Esophagus muscularis mucosa (tissue), 4 donors: ENCODE measurements around the gene SLC25A25.

Experiments
- CTCF ChIP-seq, 3 experiments: fragments of 200-600 bp in 2 of 3; fragments of 450-650 bp in 1 of 3; sonication (generic) in 2 of 3; IDR thresholded peaks; one replicate each; pipeline ENCODE4 v1.5.1; 2017 to 2019; ENCODE audit warnings: antibody characterized with exemption in 3 of 3, mild to moderate bottlenecking in 2 of 3, moderate library complexity in 1 of 3
- EP300 ChIP-seq: sonication (generic); formaldehyde crosslinking; IDR thresholded peaks from one replicate; pipeline ENCODE4 v1.6.1; 2017; ENCODE audit warnings: antibody characterized with exemption
- POLR2A ChIP-seq: fragments of 450-650 bp; IDR thresholded peaks from one replicate; pipeline ENCODE4 v1.6.1; 2017; ENCODE audit warnings: antibody characterized with exemption, moderate library complexity, mild to moderate bottlenecking, low read depth
- POLR2AphosphoS5 ChIP-seq, 2 donors: sonication (generic); formaldehyde crosslinking; IDR thresholded peaks; one replicate each; pipeline ENCODE4 v1.6.1; 2017; ENCODE audit warnings: antibody characterized with exemption in 2 of 2

- TF ChIP-seq POLR2A (no peak), CTCF (IDR thresholded peaks at IDR 0.05) (no peak), POLR2AphosphoS5 (IDR thresholded peaks at IDR 0.05) (no peak), EP300 (no peak)
Measured at GRCh38 chr9:128042043-128042442, 26.0 kb upstream of the SLC25A25 start.
